DOHH2 (cell line): ENCODE results near the gene CLCN4.

Source experiments
- H3F3A ChIP-seq: fragments of 200-600 bp; sonication (generic), shearing (Covaris generic); 2 replicates; pipeline ENCODE4 v1.6.0; 2016; ENCODE audit warnings: antibody characterized with exemption, mild to moderate bottlenecking; ENCODE audit not compliant: control insufficient read depth, insufficient read depth
- H3K27ac ChIP-seq: fragments of 200-600 bp; sonication (generic); 2 replicates; pipeline ENCODE4 v1.5.1; 2014; ENCODE audit warnings: low read depth, mild to moderate bottlenecking, low read length, moderate library complexity
- H3K27me3 ChIP-seq: fragments of 200-600 bp; sonication (generic); 2 replicates; pipeline ENCODE4 v1.6.1; 2014; ENCODE audit warnings: mild to moderate bottlenecking, low read length, mixed read lengths; ENCODE audit not compliant: control insufficient read depth
- H3K36me3 ChIP-seq: fragments of 200-600 bp; sonication (generic); 2 replicates; pipeline ENCODE4 v1.6.1; 2014; ENCODE audit warnings: mild to moderate bottlenecking, low read length, moderate library complexity, mixed read lengths; ENCODE audit not compliant: control insufficient read depth
- H3K4me1 ChIP-seq: fragments of 200-600 bp; sonication (generic); 2 replicates; pipeline ENCODE4 v1.6.1; 2014; ENCODE audit warnings: mild to moderate bottlenecking, low read length, mixed read lengths; ENCODE audit not compliant: control insufficient read depth
- H3K4me2 ChIP-seq: fragments of 200-600 bp; sonication (generic); 2 replicates; pipeline ENCODE4 v1.6.0; 2014; ENCODE audit warnings: mild to moderate bottlenecking, low read length, moderate library complexity
- H3K4me3 ChIP-seq: fragments of 200-600 bp; sonication (generic); 2 replicates; pipeline ENCODE4 v1.5.1; 2014; ENCODE audit warnings: mild to moderate bottlenecking, low read length, mixed read lengths
- H3K79me2 ChIP-seq: fragments of 200-600 bp; sonication (generic); 2 replicates; pipeline ENCODE4 v1.6.1; 2014; ENCODE audit warnings: mild to moderate bottlenecking, low read length, mixed read lengths; ENCODE audit not compliant: control insufficient read depth
- H3K9me2 ChIP-seq: fragments of 200-600 bp; sonication (generic); replicated peaks from 2 replicates; pipeline ENCODE4 v1.6.1; 2014; ENCODE audit warnings: mild to moderate bottlenecking, low read length, mixed read lengths; ENCODE audit not compliant: control insufficient read depth
- H3K9me3 ChIP-seq: fragments of 200-600 bp; sonication (generic); 2 replicates; pipeline ENCODE4 v1.6.1; 2014; ENCODE audit warnings: antibody characterized with exemption, low read length, mixed read lengths; ENCODE audit not compliant: control insufficient read depth, insufficient read depth
- H4K20me1 ChIP-seq: fragments of 200-600 bp; sonication (generic); 2 replicates; pipeline ENCODE4 v1.6.0; 2014; ENCODE audit warnings: low read depth, mild to moderate bottlenecking, antibody characterized with exemption, low read length, moderate library complexity; ENCODE audit not compliant: control insufficient read depth, insufficient read depth
- CTCF ChIP-seq: fragments of 200-600 bp; sonication (generic); IDR thresholded peaks from one replicate; pipeline ENCODE4 v1.5.1; 2014; ENCODE audit warnings: antibody characterized with exemption, mild to moderate bottlenecking, low read depth, low read length; ENCODE audit not compliant: poor library complexity, severe bottlenecking
- EZH2phosphoT487 ChIP-seq: fragments of 200-600 bp; sonication (generic); IDR thresholded peaks from 2 replicates; pipeline ENCODE4 v1.6.1; 2017; ENCODE audit warnings: borderline replicate concordance, mild to moderate bottlenecking, antibody characterized with exemption, low read length, moderate library complexity, mixed read lengths

Gene CLCN4

DNA sequence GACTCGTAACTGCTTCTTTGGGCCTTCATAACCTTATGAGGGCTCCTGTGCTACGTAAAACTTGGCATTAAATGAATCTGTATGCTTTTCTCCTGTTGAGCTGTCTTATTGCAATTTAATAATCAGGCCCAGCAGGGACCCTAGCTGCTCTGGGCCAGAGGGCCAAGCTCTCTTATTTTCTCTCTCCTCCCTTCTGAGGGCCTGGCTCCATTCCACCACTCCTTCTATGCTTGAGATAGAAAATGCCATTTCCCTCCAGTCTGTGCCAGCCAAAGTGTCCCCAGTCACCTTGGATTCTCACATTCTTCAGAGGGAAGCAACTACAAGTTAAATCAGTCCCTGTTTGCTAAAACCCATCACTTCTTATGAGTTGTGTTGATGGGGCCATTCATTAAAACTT is 90.1 kb downstream of the CLCN4 start:
- TF ChIP-seq CTCF (no peak), EZH2phosphoT487 (no peak)
- Histone ChIP-seq H3K9me3 (no peaks in the 10 kb centered on the region), H3K4me3 (no peak overlapping the region), H3K4me1 (no peaks in the 10 kb centered on the region), H3K27me3 (no peaks in the 10 kb centered on the region), H3F3A (no peaks in the 10 kb centered on the region), H3K79me2 (no peaks in the 10 kb centered on the region), H3K27ac (no peak overlapping the region), H4K20me1 (no peaks in the 10 kb centered on the region), H3K9me2 (no peaks in the 10 kb centered on the region), H3K4me2 (no peak overlapping the region), H3K36me3 (no peaks in the 10 kb centered on the region)

- TF ChIP-seq CTCF, result no peak
- no peak for TF ChIP-seq EZH2phosphoT487
- Histone ChIP-seq H3F3A (no peaks in the 10 kb centered on the region), H3K36me3 (no peaks in the 10 kb centered on the region), H3K9me2 (no peaks in the 10 kb centered on the region), H3K27ac (no peak overlapping the region), H3K9me3 (no peaks in the 10 kb centered on the region), H3K79me2 (no peaks in the 10 kb centered on the region), H3K4me2 (no peak overlapping the region), H3K27me3 (no peaks in the 10 kb centered on the region), H4K20me1 (no peaks in the 10 kb centered on the region), H3K4me3 (no peak overlapping the region), H3K4me1 (no peaks in the 10 kb centered on the region)
Observed at GRCh38 chrX:10254739-10255138, 98.0 kb downstream of the CLCN4 start.

GRCh38 chrX:10259716-10260115 is 102.9 kb downstream of the CLCN4 start:
- Histone ChIP-seq H3K9me2 (no peaks in the 10 kb centered on the region), H3F3A (no peaks in the 10 kb centered on the region), H3K27ac (no peak overlapping the region), H3K4me3 (no peak overlapping the region), H3K9me3 (no peaks in the 10 kb centered on the region), H3K4me1 (no peaks in the 10 kb centered on the region), H3K4me2 (no peak overlapping the region), H3K79me2 (no peaks in the 10 kb centered on the region), H3K27me3 (no peaks in the 10 kb centered on the region), H4K20me1 (no peaks in the 10 kb centered on the region), H3K36me3 (no peaks in the 10 kb centered on the region)
- TF ChIP-seq EZH2phosphoT487 (no peak), CTCF (no peak)

GRCh38 chrX:10265775-10266174 is 109.0 kb downstream of the CLCN4 start:
- Histone ChIP-seq H3K79me2 (no peaks in the 10 kb centered on the region), H3K27me3 (no peaks in the 10 kb centered on the region), H3K27ac (no peak overlapping the region), H3K4me3 (no peak overlapping the region), H4K20me1 (no peaks in the 10 kb centered on the region), H3F3A (no peaks in the 10 kb centered on the region), H3K9me3 (no peaks in the 10 kb centered on the region), H3K4me1 (no peaks in the 10 kb centered on the region), H3K4me2 (no peak overlapping the region), H3K36me3 (no peaks in the 10 kb centered on the region), H3K9me2 (no peaks in the 10 kb centered on the region)
- TF ChIP-seq CTCF (no peak), EZH2phosphoT487 (no peak)
